ENCODE results near the gene TTC7B.

GRCh38 chr14:90652626-90653025, 163.6 kb downstream of the TTC7B start:
- TF ChIP-seq, protein P1, sequence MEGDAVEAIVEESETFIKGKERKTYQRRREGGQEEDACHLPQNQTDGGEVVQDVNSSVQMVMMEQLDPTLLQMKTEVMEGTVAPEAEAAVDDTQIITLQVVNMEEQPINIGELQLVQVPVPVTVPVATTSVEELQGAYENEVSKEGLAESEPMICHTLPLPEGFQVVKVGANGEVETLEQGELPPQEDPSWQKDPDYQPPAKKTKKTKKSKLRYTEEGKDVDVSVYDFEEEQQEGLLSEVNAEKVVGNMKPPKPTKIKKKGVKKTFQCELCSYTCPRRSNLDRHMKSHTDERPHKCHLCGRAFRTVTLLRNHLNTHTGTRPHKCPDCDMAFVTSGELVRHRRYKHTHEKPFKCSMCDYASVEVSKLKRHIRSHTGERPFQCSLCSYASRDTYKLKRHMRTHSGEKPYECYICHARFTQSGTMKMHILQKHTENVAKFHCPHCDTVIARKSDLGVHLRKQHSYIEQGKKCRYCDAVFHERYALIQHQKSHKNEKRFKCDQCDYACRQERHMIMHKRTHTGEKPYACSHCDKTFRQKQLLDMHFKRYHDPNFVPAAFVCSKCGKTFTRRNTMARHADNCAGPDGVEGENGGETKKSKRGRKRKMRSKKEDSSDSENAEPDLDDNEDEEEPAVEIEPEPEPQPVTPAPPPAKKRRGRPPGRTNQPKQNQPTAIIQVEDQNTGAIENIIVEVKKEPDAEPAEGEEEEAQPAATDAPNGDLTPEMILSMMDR (IDR thresholded peaks at IDR 0.05) = no peak
- no peak for TF ChIP-seq POLR2A (IDR thresholded peaks at IDR 0.05)

Measured in adrenal gland (tissue), 5 donors.